ENCODE results near the gene ECEL1. TPM values are rescaled to one million over a fixed set of nuclear protein-coding genes. Genes with fewer than 3 reads are reported as not detected.
"Not testable (repeated sequence)": the region's sequence is repeated elsewhere in the genome, so short reads cannot be mapped to it uniquely, and the experiment has no call there.

ECEL1 gene
- total and polyA plus RNA-seq, 2 donors (not counting 1 experiment from before 2014, with no cell fraction given) = 0.47 TPM; not detected in 1

DNA sequence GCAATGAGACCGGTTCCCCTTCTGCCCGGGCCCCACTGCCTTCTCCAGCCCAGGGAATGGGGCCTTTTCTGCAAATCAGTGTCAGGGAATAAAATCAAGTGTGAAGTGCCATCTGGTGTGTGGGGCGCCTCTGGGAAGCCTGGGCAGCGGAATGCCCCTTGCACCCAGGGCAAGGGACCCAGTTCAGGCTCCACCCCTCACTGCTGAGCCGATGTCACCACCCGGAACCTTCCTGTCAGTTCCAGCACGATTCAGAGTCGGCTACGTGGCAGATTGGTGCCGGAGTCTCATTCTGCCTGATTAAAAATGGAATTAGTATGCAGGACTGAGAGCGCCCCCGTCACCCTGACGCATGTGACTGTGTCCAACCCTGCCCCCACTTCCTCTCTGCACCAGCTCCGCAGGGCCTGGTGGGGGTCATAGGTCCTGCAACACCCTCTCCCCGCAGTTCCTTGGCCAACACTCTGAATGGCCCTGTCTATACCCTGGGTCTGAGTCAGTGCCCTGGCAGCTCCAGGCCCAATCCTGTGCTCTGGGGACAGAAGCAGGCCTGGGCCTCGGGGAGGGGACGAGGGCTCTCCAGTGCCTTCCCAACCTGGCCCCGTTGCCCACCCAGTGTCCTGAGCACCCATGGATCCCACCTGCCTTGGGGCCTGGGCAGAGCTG is 39.9 kb downstream of the ECEL1 start:
- H4K20me1 ChIP-seq (ENCODE audit: control insufficient read depth, insufficient read depth, low read length, poor library complexity, severe bottlenecking) = no peaks in the 10 kb centered on the region
- CTCF ChIA-PET = interaction anchor here (1.0 to 1.7 kb wide), 4 partner anchors 9 to 76 kb away, joined by 3 to 4 read pairs (median 3); no protein-coding TSS in a partner anchor
- no peaks in the 10 kb centered on the region for H3K9me3 ChIP-seq (ENCODE audit: control extremely low read depth in 1 of 3, control insufficient read depth in 2 of 3, insufficient read depth in 1 of 3, low read length in 2 of 3)
- H3K27me3 Mint-ChIP-seq = peaks cover 2% of the 10 kb centered on the region
- no peaks in the 10 kb centered on the region for H3K79me2 ChIP-seq (ENCODE audit: control insufficient read depth, insufficient read depth, low read length)
- no peak overlapping the region for H3K4me3 ChIP-seq (ENCODE audit: control extremely low read depth in 1 of 5, extremely low read depth in 1 of 5, insufficient read depth in 1 of 5, low read depth in 2 of 5, low read length in 4 of 5)
- H2AFZ ChIP-seq (ENCODE audit: insufficient read depth, low read depth, low read length, poor library complexity, severe bottlenecking) = no peak overlapping the region
- H3K27ac ChIP-seq (ENCODE audit: low read length in 2 of 2) = no peak overlapping the region
- H3K4me1 Mint-ChIP-seq = no peaks in the 10 kb centered on the region
- intact Hi-C loops (cut with micrococcal nuclease) = no loop called here
- POLR2A ChIA-PET = no interaction called here
- H3K27ac Mint-ChIP-seq = no peak overlapping the region
- H3K4me1 ChIP-seq (ENCODE audit: control insufficient read depth in 2 of 2, insufficient read depth in 2 of 2, low read length in 2 of 2) = no peaks in the 10 kb centered on the region
- H3K36me3 ChIP-seq (replicated peaks in 1 of 2; ENCODE audit: control extremely low read depth in 1 of 2, control insufficient read depth in 1 of 2, extremely low read depth in 1 of 2, insufficient read depth in 2 of 2, low read length in 1 of 2) = no peaks in the 10 kb centered on the region
- DNase-seq (no peak), ATAC-seq (ENCODE audit: low read depth) (no peak)
- TF ChIP-seq EZH2 (IDR thresholded peaks at IDR 0.05; ENCODE audit: borderline replicate concordance, insufficient read depth, low read depth, low read length, poor library complexity, severe bottlenecking) = no peak
- TF ChIP-seq, protein P1, sequence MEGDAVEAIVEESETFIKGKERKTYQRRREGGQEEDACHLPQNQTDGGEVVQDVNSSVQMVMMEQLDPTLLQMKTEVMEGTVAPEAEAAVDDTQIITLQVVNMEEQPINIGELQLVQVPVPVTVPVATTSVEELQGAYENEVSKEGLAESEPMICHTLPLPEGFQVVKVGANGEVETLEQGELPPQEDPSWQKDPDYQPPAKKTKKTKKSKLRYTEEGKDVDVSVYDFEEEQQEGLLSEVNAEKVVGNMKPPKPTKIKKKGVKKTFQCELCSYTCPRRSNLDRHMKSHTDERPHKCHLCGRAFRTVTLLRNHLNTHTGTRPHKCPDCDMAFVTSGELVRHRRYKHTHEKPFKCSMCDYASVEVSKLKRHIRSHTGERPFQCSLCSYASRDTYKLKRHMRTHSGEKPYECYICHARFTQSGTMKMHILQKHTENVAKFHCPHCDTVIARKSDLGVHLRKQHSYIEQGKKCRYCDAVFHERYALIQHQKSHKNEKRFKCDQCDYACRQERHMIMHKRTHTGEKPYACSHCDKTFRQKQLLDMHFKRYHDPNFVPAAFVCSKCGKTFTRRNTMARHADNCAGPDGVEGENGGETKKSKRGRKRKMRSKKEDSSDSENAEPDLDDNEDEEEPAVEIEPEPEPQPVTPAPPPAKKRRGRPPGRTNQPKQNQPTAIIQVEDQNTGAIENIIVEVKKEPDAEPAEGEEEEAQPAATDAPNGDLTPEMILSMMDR (IDR thresholded peaks at IDR 0.05) = no peak
- no peak overlapping the region for H3K4me3 Mint-ChIP-seq
- H3K27me3 ChIP-seq (replicated peaks in 1 of 4; ENCODE audit: control extremely low read depth in 1 of 4, control insufficient read depth in 3 of 4, insufficient read depth in 4 of 4, low read length in 3 of 4) = no peaks in the 10 kb centered on the region
- WGBS (ENCODE audit: insufficient coverage) = 90% methylated on average over 18 of the region's 18 CpGs
- H3K9ac ChIP-seq (ENCODE audit: low read length) = no peak overlapping the region
- no peaks in the 10 kb centered on the region for H3K9me3 Mint-ChIP-seq (ENCODE audit: insufficient read depth)
- H3K4me2 ChIP-seq (replicated peaks; ENCODE audit: low read depth, low read length, poor library complexity, severe bottlenecking) = no peak overlapping the region

DNA sequence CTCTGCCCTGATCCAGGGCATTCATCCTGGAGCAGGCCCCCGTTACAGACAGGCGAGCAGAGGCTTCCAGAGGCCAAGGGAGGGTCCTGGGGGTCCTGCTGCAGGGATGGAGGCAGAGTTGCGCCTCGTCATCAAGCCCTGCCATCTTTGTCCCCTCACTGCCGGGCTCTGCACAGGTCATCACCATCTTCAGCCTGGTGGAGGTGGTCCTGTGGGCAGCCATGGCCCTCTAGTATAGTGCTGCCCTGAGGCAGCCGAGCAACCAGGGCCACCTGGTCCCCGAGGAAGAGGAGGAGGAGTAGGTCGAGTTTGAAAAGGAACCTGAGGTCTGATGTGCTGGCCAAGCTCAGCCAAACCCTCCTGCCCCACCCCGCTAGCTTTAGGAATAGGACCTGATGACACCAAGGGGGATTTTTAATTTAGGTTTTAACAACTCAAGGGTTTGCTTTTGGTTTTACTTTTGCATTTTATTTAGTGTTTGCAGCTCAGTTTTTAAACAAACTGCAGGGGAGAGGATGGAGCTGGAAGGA is 40.5 kb downstream of the ECEL1 start:
- no peaks in the 10 kb centered on the region for H3K9me3 ChIP-seq (ENCODE audit: control extremely low read depth in 1 of 3, control insufficient read depth in 2 of 3, insufficient read depth in 1 of 3, low read length in 2 of 3)
- Mint-ChIP-seq H3K4me1 (no peaks in the 10 kb centered on the region), H3K4me3 (no peak overlapping the region), H3K27me3 (no peaks in the 10 kb centered on the region), H3K27ac (no peak overlapping the region), H3K9me3 (ENCODE audit: insufficient read depth) (no peaks in the 10 kb centered on the region)
- no peak overlapping the region for H2AFZ ChIP-seq (ENCODE audit: insufficient read depth, low read depth, low read length, poor library complexity, severe bottlenecking)
- H3K27ac ChIP-seq (ENCODE audit: low read length in 2 of 2) = no peak overlapping the region
- no peaks in the 10 kb centered on the region for H3K4me1 ChIP-seq (ENCODE audit: control insufficient read depth in 2 of 2, insufficient read depth in 2 of 2, low read length in 2 of 2)
- no peaks in the 10 kb centered on the region for H3K27me3 ChIP-seq (replicated peaks in 1 of 4; ENCODE audit: control extremely low read depth in 1 of 4, control insufficient read depth in 3 of 4, insufficient read depth in 4 of 4, low read length in 3 of 4)
- H3K79me2 ChIP-seq (ENCODE audit: control insufficient read depth, insufficient read depth, low read length) = no peaks in the 10 kb centered on the region
- no peak for ATAC-seq (ENCODE audit: low read depth)
- DNase-seq = no peak
- CTCF ChIA-PET = interaction anchor here (1.2 to 1.7 kb wide), 3 partner anchors 8 to 77 kb away, joined by 3 to 4 read pairs (median 3); no protein-coding TSS in a partner anchor
- H3K36me3 ChIP-seq (replicated peaks in 1 of 2; ENCODE audit: control extremely low read depth in 1 of 2, control insufficient read depth in 1 of 2, extremely low read depth in 1 of 2, insufficient read depth in 2 of 2, low read length in 1 of 2) = no peaks in the 10 kb centered on the region
- no peaks in the 10 kb centered on the region for H4K20me1 ChIP-seq (ENCODE audit: control insufficient read depth, insufficient read depth, low read length, poor library complexity, severe bottlenecking)
- no peak overlapping the region for H3K4me2 ChIP-seq (replicated peaks; ENCODE audit: low read depth, low read length, poor library complexity, severe bottlenecking)
- TF ChIP-seq EZH2 (IDR thresholded peaks at IDR 0.05; ENCODE audit: borderline replicate concordance, insufficient read depth, low read depth, low read length, poor library complexity, severe bottlenecking) = no peak
- TF ChIP-seq, protein P1 (IDR thresholded peaks at IDR 0.05) = no peak
- intact Hi-C loops (cut with micrococcal nuclease) = no loop called here
- POLR2A ChIA-PET = no interaction called here
- 79% methylated on average over 8 of the region's 9 CpGs for WGBS (ENCODE audit: insufficient coverage)
- no peak overlapping the region for H3K9ac ChIP-seq (ENCODE audit: low read length)
- no peak overlapping the region for H3K4me3 ChIP-seq (ENCODE audit: control extremely low read depth in 1 of 5, extremely low read depth in 1 of 5, insufficient read depth in 1 of 5, low read depth in 2 of 5, low read length in 4 of 5)

DNA sequence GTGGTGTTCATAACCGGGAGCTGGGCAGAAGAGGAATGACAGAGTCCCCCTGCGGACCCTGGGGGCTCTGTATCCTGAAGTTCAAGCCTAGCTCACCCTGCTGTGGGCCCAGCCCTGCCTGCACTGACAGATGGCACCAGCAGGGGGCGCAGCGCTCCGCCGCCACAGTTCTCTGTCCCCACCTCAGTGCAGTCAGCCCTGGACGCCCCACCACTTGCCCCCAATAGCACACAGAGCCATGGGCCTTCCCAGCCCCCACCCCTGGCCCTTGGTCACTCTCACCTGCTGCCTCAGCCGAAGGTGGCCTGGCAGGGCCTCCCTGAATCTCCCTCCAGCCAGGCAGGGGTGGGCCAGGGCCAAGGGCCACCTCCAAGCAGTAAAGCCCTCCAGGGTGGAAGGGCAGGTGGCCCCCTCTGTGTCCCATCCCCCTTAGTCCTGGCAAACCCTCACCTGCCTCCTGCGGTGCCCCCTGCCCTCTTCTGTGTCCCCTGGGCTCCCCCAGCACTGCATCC is 41.3 kb downstream of the ECEL1 start:
- H3K9me3 ChIP-seq (ENCODE audit: control extremely low read depth in 1 of 3, control insufficient read depth in 2 of 3, insufficient read depth in 1 of 3, low read length in 2 of 3); H3K79me2 ChIP-seq (ENCODE audit: control insufficient read depth, insufficient read depth, low read length); H3K4me1 ChIP-seq (ENCODE audit: control insufficient read depth in 2 of 2, insufficient read depth in 2 of 2, low read length in 2 of 2); H3K27ac Mint-ChIP-seq; H3K9ac ChIP-seq (ENCODE audit: low read length); H3K27me3 ChIP-seq (replicated peaks in 1 of 4; ENCODE audit: control extremely low read depth in 1 of 4, control insufficient read depth in 3 of 4, insufficient read depth in 4 of 4, low read length in 3 of 4); H3K9me3 Mint-ChIP-seq (ENCODE audit: insufficient read depth); intact Hi-C loops (cut with micrococcal nuclease); H3K27me3 Mint-ChIP-seq; H3K4me1 Mint-ChIP-seq; H4K20me1 ChIP-seq (ENCODE audit: control insufficient read depth, insufficient read depth, low read length, poor library complexity, severe bottlenecking); H3K36me3 ChIP-seq (replicated peaks in 1 of 2; ENCODE audit: control extremely low read depth in 1 of 2, control insufficient read depth in 1 of 2, extremely low read depth in 1 of 2, insufficient read depth in 2 of 2, low read length in 1 of 2); H2AFZ ChIP-seq (ENCODE audit: insufficient read depth, low read depth, low read length, poor library complexity, severe bottlenecking); H3K4me2 ChIP-seq (replicated peaks; ENCODE audit: low read depth, low read length, poor library complexity, severe bottlenecking); H3K27ac ChIP-seq (ENCODE audit: low read length in 2 of 2); H3K4me3 ChIP-seq (ENCODE audit: control extremely low read depth in 1 of 5, extremely low read depth in 1 of 5, insufficient read depth in 1 of 5, low read depth in 2 of 5, low read length in 4 of 5); H3K4me3 Mint-ChIP-seq; POLR2A ChIA-PET; DNase-seq: not testable (repeated sequence)
- WGBS (ENCODE audit: insufficient coverage) = 92% methylated on average over 2 of the region's 9 CpGs
- ATAC-seq (ENCODE audit: low read depth) = peak; percentile 46
- CTCF ChIA-PET = interaction anchor here (1.2 to 1.4 kb wide), 2 partner anchors 76 to 77 kb away, joined by 3 to 4 read pairs; no protein-coding TSS in a partner anchor

Data from B cell (primary cell).